GM19351 (cell line): ENCODE data around the gene FRYL.
"Not testable (repeated sequence)": the region's sequence is repeated elsewhere in the genome, so short reads cannot be mapped to it uniquely, and the experiment has no call there.

Experiments used
- ATAC-seq: cut with Tn5 transposase; IDR thresholded peaks from one replicate; pipeline ENCODE4 v1.9.1; 2021; ENCODE audit warnings: mild to moderate bottlenecking, moderate library complexity; ENCODE audit not compliant: unreplicated experiment

Gene FRYL

GRCh38 chr4:48462363-48462762, 317.7 kb downstream of the FRYL start:
- ATAC-seq: no peak

- ATAC-seq: no peak
Observed at GRCh38 chr4:48461000-48461399, 319.1 kb downstream of the FRYL start.

GRCh38 chr4:48454591-48454990, 325.5 kb downstream of the FRYL start:
- no peak for ATAC-seq

GRCh38 chr4:48451656-48452055, 328.4 kb downstream of the FRYL start:
- not testable (repeated sequence) for ATAC-seq

- ATAC-seq: no peak
Observed at GRCh38 chr4:48450740-48451139, 329.3 kb downstream of the FRYL start.

- ATAC-seq: no peak
Observed at GRCh38 chr4:48449151-48449550, 330.9 kb downstream of the FRYL start.
